Naive thymus-derived CD4-positive, alpha-beta T cell (primary cell): ENCODE results near the gene VPS13D. TPM values are rescaled to one million over a fixed set of nuclear protein-coding genes. Genes with fewer than 3 reads are reported as not detected.

Experiments used
- ATAC-seq: fragments of 150-1000 bp; cut with Tn5 transposase; 2 replicates; pipeline ENCODE4 v1.10.0; 2021; ENCODE audit warnings: mild to moderate bottlenecking, moderate library complexity
- CTCF ChIA-PET: fragments of 350-600 bp; sonication (Branson Sonifier 250); formaldehyde crosslinking; loops from one replicate; lab custom pipeline; 2021; ENCODE audit warnings: antibody characterized with exemption; lab: Charles Lee
- POLR2A ChIA-PET: fragments of 350-600 bp; sonication (Branson Sonifier 250); formaldehyde crosslinking; loops from one replicate; lab custom pipeline; 2021; ENCODE audit warnings: antibody characterized with exemption, inconsistent platforms; lab: Charles Lee
- DNase-seq, 9 donors: peaks; one replicate each; pipeline versions ENCODE4 v3.0.0 to v3.0.0-alpha.2; 2020 to 2022; ENCODE audit warnings: mixed read lengths in 1 of 9
- H3K27ac ChIP-seq: one replicate; pipeline ENCODE4 v1.7.0; 2013; ENCODE audit warnings: mild to moderate bottlenecking, low read depth, low read length, moderate library complexity
- H3K27me3 ChIP-seq, 2 donors: one replicate each; pipeline ENCODE4 v1.7.0; 2013; ENCODE audit warnings: low read length in 2 of 2, mild to moderate bottlenecking in 2 of 2, moderate library complexity in 2 of 2; ENCODE audit not compliant: control insufficient read depth in 2 of 2, insufficient read depth in 2 of 2
- H3K36me3 ChIP-seq, 3 experiments: 1 replicate in 2 of 3; 2 replicates in 1 of 3; pipeline ENCODE4 v1.7.0; 2013; ENCODE audit warnings: low read length in 3 of 3, mild to moderate bottlenecking in 3 of 3, moderate library complexity in 1 of 3; ENCODE audit not compliant: insufficient read depth in 3 of 3, control insufficient read depth in 2 of 3
- H3K4me1 ChIP-seq, 2 donors: one replicate each; pipeline ENCODE4 v1.7.0; 2013; ENCODE audit warnings: low read length in 2 of 2, mild to moderate bottlenecking in 2 of 2, moderate library complexity in 1 of 2; ENCODE audit not compliant: control insufficient read depth in 2 of 2, insufficient read depth in 2 of 2
- H3K4me3 ChIP-seq: 2 replicates; pipeline ENCODE4 v1.7.0; 2013; ENCODE audit warnings: mild to moderate bottlenecking, low read length
- H3K9me3 ChIP-seq, 3 experiments: 1 replicate in 2 of 3; 2 replicates in 1 of 3; pipeline ENCODE4 v1.7.0; 2013; ENCODE audit warnings: low read length in 3 of 3; ENCODE audit not compliant: control insufficient read depth in 2 of 3
- H3K27ac Mint-ChIP-seq, 9 donors: one replicate each; pipeline ENCODE4 v1.8.0; 2020 to 2022; ENCODE audit warnings: mixed read lengths in 9 of 9, mild to moderate bottlenecking in 8 of 9, moderate library complexity in 5 of 9, inconsistent platforms in 2 of 9
- H3K27me3 Mint-ChIP-seq, 5 donors: one replicate each; pipeline ENCODE4 v1.8.0; 2021 to 2022; ENCODE audit warnings: mixed read lengths in 5 of 5, mild to moderate bottlenecking in 1 of 5
- H3K36me3 Mint-ChIP-seq, 5 donors: one replicate each; pipeline ENCODE4 v1.8.0; 2020 to 2022; ENCODE audit warnings: mixed read lengths in 5 of 5, mild to moderate bottlenecking in 3 of 5, inconsistent platforms in 1 of 5
- H3K4me1 Mint-ChIP-seq, 7 donors: one replicate each; pipeline ENCODE4 v1.8.0; 2020 to 2022; ENCODE audit warnings: mixed read lengths in 7 of 7, mild to moderate bottlenecking in 3 of 7, inconsistent platforms in 1 of 7
- H3K4me3 Mint-ChIP-seq, 10 donors: one replicate each; pipeline ENCODE4 v1.8.0; 2020 to 2022; ENCODE audit warnings: mild to moderate bottlenecking in 10 of 10, mixed read lengths in 10 of 10, moderate library complexity in 6 of 10, inconsistent platforms in 2 of 10
- H3K9me3 Mint-ChIP-seq, 11 donors: one replicate each; pipeline ENCODE4 v1.8.0; 2020 to 2022; ENCODE audit warnings: mixed read lengths in 11 of 11, mild to moderate bottlenecking in 4 of 11, inconsistent platforms in 1 of 11, moderate library complexity in 1 of 11
- intact Hi-C, 2 donors: fragments of 100-400 bp; cut with micrococcal nuclease; formaldehyde crosslinking; loops; one replicate each; pipeline ENCODE4 v1.15.1; 2023
- polyA plus RNA-seq, 2 donors: library from polyadenylated mRNA; unstranded; fragments of 300-500 nt; fragmentation: Illumina TruSeq; gene quantifications; one replicate each; pipeline ENCODE4 v1.2.3, GENCODE V29; 2021
- total RNA-seq, 6 experiments: library from RNA in 5 of 6; stranded (reverse) in 5 of 6; gene quantifications; 1 replicate in 5 of 6; 2 replicates in 1 of 6; pipeline ENCODE4 v1.2.3 and lab custom pipeline; 2021 to 2026

The VPS13D gene
- total and polyA plus RNA-seq, 7 experiments from 2014 or later = 6.5 to 94.4 (median 73.2) TPM

GRCh38 chr1:12279728-12280464 is 50.1 kb downstream of the VPS13D start:
- POLR2A ChIA-PET = no interaction called here
- Histone ChIP-seq H3K27me3 (no peaks in the 10 kb centered on the region), H3K4me3 (no peak overlapping the region), H3K4me1 (no peaks in the 10 kb centered on the region), H3K9me3 (no peaks in the 10 kb centered on the region), H3K36me3 (peaks cover 16 to 81% (median 21%) of the 10 kb centered on the region in 3 experiments), H3K27ac (no peak overlapping the region)
- intact Hi-C loops = no loop called here
- Mint-ChIP-seq H3K27ac (no peak overlapping the region), H3K4me1 (peaks cover 0 to 10% (median 2%) of the 10 kb centered on the region in 7 donors), H3K9me3 (no peaks in the 10 kb centered on the region), H3K36me3 (peaks cover 24 to 73% (median 38%) of the 10 kb centered on the region in 5 donors), H3K27me3 (no peaks in the 10 kb centered on the region), H3K4me3 (no peak overlapping the region)
- no peak for ATAC-seq
- CTCF ChIA-PET = interaction anchor here (0.5 to 0.9 kb wide), 2 partner anchors 379 to 1087 kb away, joined by 4 to 6 read pairs; no protein-coding TSS in a partner anchor
- DNase-seq = no peak

GRCh38 chr1:12282142-12282541 is 52.3 kb downstream of the VPS13D start:
- H3K4me3 Mint-ChIP-seq = no peak overlapping the region
- H3K27ac Mint-ChIP-seq = peak overlapping the region in 1 of 9 donors; percentile 42
- H3K4me1 ChIP-seq = no peaks in the 10 kb centered on the region
- H3K27ac ChIP-seq = no peak overlapping the region
- peaks cover 14 to 60% (median 32%) of the 10 kb centered on the region in 5 donors for H3K36me3 Mint-ChIP-seq
- no peaks in the 10 kb centered on the region for H3K27me3 Mint-ChIP-seq
- CTCF ChIA-PET = no interaction called here
- peaks cover 6 to 74% (median 9%) of the 10 kb centered on the region in 3 experiments for H3K36me3 ChIP-seq
- intact Hi-C loops = no loop called here
- no peak overlapping the region for H3K4me3 ChIP-seq
- H3K27me3 ChIP-seq = no peaks in the 10 kb centered on the region
- H3K9me3 Mint-ChIP-seq = no peaks in the 10 kb centered on the region
- POLR2A ChIA-PET = interaction anchor here (0.8 kb wide), 1 partner anchor 15 kb away, joined by 3 read pairs; no protein-coding TSS in a partner anchor
- peaks cover 2 to 18% (median 9%) of the 10 kb centered on the region in 7 donors for H3K4me1 Mint-ChIP-seq
- no peaks in the 10 kb centered on the region for H3K9me3 ChIP-seq
- DNase-seq (no peak), ATAC-seq (no peak)

DNA sequence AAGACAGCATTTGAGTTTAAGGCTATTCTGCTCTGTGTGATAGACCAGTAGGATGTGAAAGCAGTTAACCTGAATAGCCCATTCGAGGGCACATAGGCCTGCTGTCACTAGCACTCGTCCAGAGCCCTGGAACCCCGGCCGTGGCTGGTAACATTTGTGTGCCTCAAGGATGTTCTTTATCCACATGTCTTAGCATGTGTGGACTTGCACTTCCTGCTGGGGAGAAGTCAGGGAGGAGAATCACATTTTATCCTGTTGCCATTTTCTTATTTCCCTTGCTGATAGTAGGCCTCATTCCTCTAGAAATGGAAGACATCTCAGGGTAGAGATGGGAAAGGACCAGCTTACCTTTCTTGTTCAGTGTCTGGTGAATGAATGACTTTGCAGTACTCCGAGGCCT is 54.7 kb downstream of the VPS13D start:
- DNase-seq = no peak
- Mint-ChIP-seq H3K4me3 (no peak overlapping the region), H3K4me1 (peaks cover 2 to 20% (median 14%) of the 10 kb centered on the region in 7 donors), H3K36me3 (peaks cover 7 to 52% (median 32%) of the 10 kb centered on the region in 5 donors), H3K27me3 (no peaks in the 10 kb centered on the region), H3K9me3 (no peaks in the 10 kb centered on the region), H3K27ac (no peak overlapping the region)
- no peak overlapping the region for H3K4me3 ChIP-seq
- no peak overlapping the region for H3K27ac ChIP-seq
- ATAC-seq = no peak
- H3K36me3 ChIP-seq = peaks cover 5 to 68% (median 9%) of the 10 kb centered on the region in 3 experiments
- intact Hi-C loops = no loop called here
- POLR2A ChIA-PET = no interaction called here
- no peaks in the 10 kb centered on the region for H3K9me3 ChIP-seq
- H3K27me3 ChIP-seq = no peaks in the 10 kb centered on the region
- no peaks in the 10 kb centered on the region for H3K4me1 ChIP-seq
- CTCF ChIA-PET = no interaction called here

- no peak overlapping the region for H3K4me3 ChIP-seq
- ATAC-seq (no peak), DNase-seq (no peak)
- H3K9me3 Mint-ChIP-seq = no peaks in the 10 kb centered on the region
- H3K36me3 Mint-ChIP-seq = peaks cover 7 to 53% (median 29%) of the 10 kb centered on the region in 5 donors
- no peaks in the 10 kb centered on the region for H3K4me1 ChIP-seq
- peaks cover 5 to 60% (median 6%) of the 10 kb centered on the region in 3 experiments for H3K36me3 ChIP-seq
- no peak overlapping the region for H3K27ac ChIP-seq
- H3K27ac Mint-ChIP-seq = no peak overlapping the region
- no peaks in the 10 kb centered on the region for H3K27me3 ChIP-seq
- no peak overlapping the region for H3K4me3 Mint-ChIP-seq
- no peaks in the 10 kb centered on the region for H3K9me3 ChIP-seq
- POLR2A ChIA-PET = no interaction called here
- peaks cover 2 to 22% (median 14%) of the 10 kb centered on the region in 7 donors for H3K4me1 Mint-ChIP-seq
- intact Hi-C loops = no loop called here
- CTCF ChIA-PET = no interaction called here
- H3K27me3 Mint-ChIP-seq = no peaks in the 10 kb centered on the region
Observed at GRCh38 chr1:12285496-12286143, 55.8 kb downstream of the VPS13D start.

DNA sequence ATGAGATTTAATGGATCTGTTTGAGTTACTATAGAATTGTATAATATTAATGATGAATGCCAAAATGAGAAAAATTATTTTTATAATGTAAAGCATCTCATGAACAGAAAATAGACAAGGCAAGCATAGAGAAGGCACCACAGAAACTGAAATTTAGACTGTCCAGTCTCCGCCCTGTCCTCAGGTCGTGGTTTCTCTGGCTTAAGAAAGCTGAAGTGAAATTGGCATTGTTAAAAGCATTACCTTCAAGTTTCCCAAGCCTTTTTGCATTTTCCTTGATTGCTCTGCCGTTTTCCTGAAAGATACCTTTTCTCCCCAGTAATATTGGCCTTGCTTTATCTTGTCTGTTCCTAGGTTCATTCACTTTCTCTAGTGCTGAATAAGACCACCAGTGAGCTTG is 58.0 kb downstream of the VPS13D start:
- Mint-ChIP-seq H3K9me3 (no peaks in the 10 kb centered on the region), H3K27ac (no peak overlapping the region), H3K27me3 (no peaks in the 10 kb centered on the region), H3K36me3 (peaks cover 4 to 52% (median 25%) of the 10 kb centered on the region in 5 donors), H3K4me3 (no peak overlapping the region), H3K4me1 (peaks cover 2 to 22% (median 13%) of the 10 kb centered on the region in 7 donors)
- POLR2A ChIA-PET = no interaction called here
- peaks cover under 1 to 60% (median 10%) of the 10 kb centered on the region in 3 experiments for H3K36me3 ChIP-seq
- ATAC-seq (no peak), DNase-seq (no peak)
- H3K4me3 ChIP-seq = no peak overlapping the region
- H3K27me3 ChIP-seq = no peaks in the 10 kb centered on the region
- H3K4me1 ChIP-seq = no peaks in the 10 kb centered on the region
- no peak overlapping the region for H3K27ac ChIP-seq
- CTCF ChIA-PET = no interaction called here
- H3K9me3 ChIP-seq = no peaks in the 10 kb centered on the region
- intact Hi-C loops = no loop called here

GRCh38 chr1:12290828-12291227 is 61.0 kb downstream of the VPS13D start:
- POLR2A ChIA-PET = interaction anchor here (0.6 kb wide), 1 partner anchor 301 kb away, joined by 3 read pairs; no protein-coding TSS in a partner anchor
- Histone ChIP-seq H3K4me3 (no peak overlapping the region), H3K36me3 (peaks cover 7 to 69% (median 22%) of the 10 kb centered on the region in 3 experiments), H3K27ac (no peak overlapping the region), H3K4me1 (no peaks in the 10 kb centered on the region), H3K27me3 (no peaks in the 10 kb centered on the region), H3K9me3 (no peaks in the 10 kb centered on the region)
- CTCF ChIA-PET = interaction anchor here (0.6 kb wide), 1 partner anchor 165 kb away, joined by 5 read pairs; no protein-coding TSS in a partner anchor
- no peak for ATAC-seq
- Mint-ChIP-seq H3K27ac (no peak overlapping the region), H3K4me3 (no peak overlapping the region), H3K27me3 (no peaks in the 10 kb centered on the region), H3K36me3 (peaks cover 5 to 55% (median 27%) of the 10 kb centered on the region in 5 donors), H3K4me1 (peaks cover 7 to 17% (median 13%) of the 10 kb centered on the region in 7 donors), H3K9me3 (no peaks in the 10 kb centered on the region)
- DNase-seq = no peak
- intact Hi-C loops = no loop called here
